Measurements from ENCODE around the gene ZNF629.
A peak's percentile ranks its signal among the peaks of the same experiment; 100 is the strongest.

Gene ZNF629

DNA sequence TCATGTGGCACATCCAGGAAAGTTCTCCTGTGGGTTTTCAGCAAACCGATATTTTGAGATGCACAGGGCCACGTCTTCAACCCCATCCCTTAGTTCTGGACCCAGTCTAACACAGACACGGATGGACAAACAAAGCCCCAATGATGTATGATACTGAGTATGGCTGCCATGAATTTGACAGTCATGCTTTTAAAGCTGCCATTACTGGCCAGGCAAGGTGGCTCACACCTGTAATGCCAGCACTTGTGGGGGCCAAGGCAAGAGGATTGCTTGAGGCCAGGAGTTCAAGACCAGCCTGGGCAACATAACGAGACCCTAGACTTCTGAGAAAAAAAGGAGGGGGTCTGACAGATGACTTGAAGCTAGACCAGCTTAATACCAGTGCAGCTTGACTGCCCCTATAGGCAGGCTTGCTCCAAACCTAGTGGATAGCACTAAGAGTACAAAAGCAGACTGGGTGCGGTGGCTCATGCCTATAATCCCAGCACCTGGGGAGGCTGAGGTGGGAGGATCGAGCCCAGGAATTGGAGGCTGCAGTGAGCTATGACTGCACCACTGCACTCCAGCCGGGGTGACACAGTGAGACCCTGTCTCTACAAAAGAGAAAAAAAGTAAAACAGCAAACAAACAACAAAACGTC, 10.8 kb upstream of the ZNF629 start:
- H3K9me3 Mint-ChIP-seq, result no peaks in the 10 kb centered on the region
- no peak overlapping the region for H3K27ac Mint-ChIP-seq

GRCh38 chr16:30794634-30795033, 7.6 kb upstream of the ZNF629 start:
- no peaks in the 10 kb centered on the region for H3K27me3 Mint-ChIP-seq
- no peaks in the 10 kb centered on the region for H3K9me3 Mint-ChIP-seq
- no peak overlapping the region for H3K4me3 Mint-ChIP-seq
- no peaks in the 10 kb centered on the region for H3K4me1 Mint-ChIP-seq
- no peaks in the 10 kb centered on the region for H3K36me3 Mint-ChIP-seq
- no peak for ATAC-seq
- no peak overlapping the region for H3K27ac Mint-ChIP-seq

More for the DNA sequence above, 10.8 kb upstream of the ZNF629 start:
- H3K4me1 Mint-ChIP-seq, result peaks cover 1% of the 10 kb centered on the region
- no peaks in the 10 kb centered on the region for H3K36me3 Mint-ChIP-seq
- no peak for ATAC-seq
- no peak overlapping the region for H3K4me3 Mint-ChIP-seq
- no peaks in the 10 kb centered on the region for H3K27me3 Mint-ChIP-seq

DNA sequence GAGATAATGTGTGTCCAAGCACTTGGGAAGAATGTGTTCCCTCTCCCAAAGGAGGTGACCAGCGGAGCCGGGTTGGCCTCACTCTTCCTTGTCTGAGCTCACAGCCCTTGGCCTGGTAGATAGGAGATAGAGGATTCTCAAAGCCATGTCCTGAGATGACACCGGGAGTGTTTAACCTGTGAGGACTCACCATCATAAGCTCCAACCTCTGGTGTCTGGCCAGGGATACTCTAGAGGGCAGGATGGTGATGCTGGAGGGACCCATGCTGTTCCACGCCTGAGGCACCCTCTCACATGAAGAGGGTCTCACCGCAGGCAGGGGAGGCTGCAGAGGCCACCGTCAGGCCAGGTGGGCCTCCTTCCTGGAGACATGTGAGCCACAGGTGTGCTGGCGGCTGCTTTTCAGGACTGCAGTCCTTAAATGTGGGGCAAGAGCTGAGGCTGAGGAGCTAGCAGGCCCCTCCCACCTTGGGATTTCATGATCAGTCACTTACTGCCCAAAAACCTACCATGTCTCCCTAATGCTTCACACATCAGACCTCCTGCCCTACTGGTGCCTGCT, 6.6 kb upstream of the ZNF629 start:
- H3K27me3 Mint-ChIP-seq, result peaks cover 6% of the 10 kb centered on the region
- no peaks in the 10 kb centered on the region for H3K9me3 Mint-ChIP-seq
- no peaks in the 10 kb centered on the region for H3K4me1 Mint-ChIP-seq
- no peaks in the 10 kb centered on the region for H3K36me3 Mint-ChIP-seq
- ATAC-seq, result no peak
- H3K4me3 Mint-ChIP-seq, result no peak overlapping the region
- no peak overlapping the region for H3K27ac Mint-ChIP-seq

DNA sequence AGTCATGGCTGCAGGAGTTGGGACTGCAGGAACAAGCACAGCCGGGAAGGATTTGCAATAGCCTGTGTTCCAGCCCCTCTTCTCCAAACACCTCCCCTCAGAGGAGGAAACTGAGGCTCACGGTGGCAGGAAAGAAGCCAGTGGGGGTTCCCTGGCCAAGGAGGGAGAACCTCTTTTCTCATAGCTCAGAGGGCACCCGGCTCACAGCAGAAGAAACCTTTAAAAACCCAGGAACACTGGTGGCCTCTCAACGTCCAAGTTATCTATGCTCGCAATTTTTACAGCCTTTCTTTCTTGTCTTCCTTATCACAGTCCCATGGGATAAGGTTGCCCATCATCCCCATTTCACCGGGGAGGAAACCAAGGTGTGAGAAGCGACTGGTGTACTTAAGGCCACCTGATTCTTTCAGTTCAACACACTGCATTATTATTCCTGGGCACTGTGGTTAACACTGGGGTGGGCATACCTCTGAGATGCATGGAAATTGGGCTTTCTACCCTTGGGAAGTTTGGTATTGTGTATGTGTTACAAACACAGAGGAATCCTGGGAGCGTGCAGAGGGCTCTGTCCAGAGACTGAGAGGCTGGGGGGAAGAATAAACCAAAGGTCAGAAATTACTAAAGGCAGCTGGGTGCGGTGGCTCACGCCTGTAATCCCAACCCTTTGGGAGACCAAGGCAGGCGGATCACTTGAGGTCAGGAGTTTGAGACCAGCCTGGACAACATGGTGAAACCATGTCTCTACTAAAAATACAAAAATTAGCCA, 791 bp upstream of the ZNF629 start:
- peaks cover 8% of the 10 kb centered on the region for H3K36me3 Mint-ChIP-seq
- no peak for ATAC-seq

DNA sequence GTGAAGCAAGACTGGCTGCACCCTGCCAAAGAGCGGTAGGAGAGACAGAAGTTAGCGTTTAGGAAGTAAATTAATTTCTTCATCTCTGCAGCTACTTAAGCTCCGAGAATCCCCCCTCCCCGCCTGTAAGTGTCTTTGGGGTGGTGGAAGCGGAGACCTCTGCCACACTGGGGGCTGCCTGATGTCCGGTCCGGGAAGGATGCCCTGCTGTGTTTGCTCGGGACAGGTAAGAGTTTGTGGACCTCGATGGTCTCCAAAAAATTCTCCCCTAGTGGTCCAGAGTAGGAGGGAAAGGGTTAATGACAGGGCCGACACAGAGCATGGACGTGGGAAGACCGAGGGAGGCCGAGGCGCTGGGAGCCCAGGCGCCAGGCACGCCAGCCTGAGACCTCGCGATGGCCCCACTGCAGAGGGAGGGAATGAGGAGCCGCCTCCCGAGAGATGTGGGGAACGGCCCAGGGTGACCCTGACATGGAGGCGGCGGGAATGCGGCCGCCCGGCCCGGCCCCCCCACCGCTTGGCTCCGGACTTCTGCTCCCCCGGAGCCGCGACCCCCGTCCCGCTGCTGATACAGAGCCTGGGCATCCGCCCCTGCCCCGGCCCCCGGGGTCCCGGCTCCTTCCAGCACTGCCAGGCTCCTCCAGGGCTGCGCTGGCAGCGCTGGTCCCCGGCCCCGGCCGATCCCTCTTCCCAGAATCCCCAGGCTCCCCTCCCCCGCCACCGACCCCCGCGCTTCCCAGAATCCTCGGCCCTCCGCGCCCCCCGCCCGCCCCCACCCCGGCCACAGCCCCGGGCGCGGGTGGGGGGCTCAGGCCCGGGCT, 680 bp downstream of the ZNF629 start:
- peaks cover 19% of the 10 kb centered on the region for H3K4me1 Mint-ChIP-seq
- H3K27ac Mint-ChIP-seq, result peak overlapping the region; percentile 91
- H3K4me3 Mint-ChIP-seq, result peak overlapping the region; percentile 92
- H3K9me3 Mint-ChIP-seq, result no peaks in the 10 kb centered on the region
- ATAC-seq, result peak; percentile 73
- H3K36me3 Mint-ChIP-seq, result peaks cover 22% of the 10 kb centered on the region
- peaks cover 37% of the 10 kb centered on the region for H3K27me3 Mint-ChIP-seq

More for the DNA sequence above, 791 bp upstream of the ZNF629 start:
- Mint-ChIP-seq H3K4me3 (peak overlapping the region; percentile 92), H3K27me3 (peaks cover 37% of the 10 kb centered on the region), H3K4me1 (peaks cover 19% of the 10 kb centered on the region), H3K9me3 (no peaks in the 10 kb centered on the region), H3K27ac (peak overlapping the region; percentile 91)

GRCh38 chr16:30785126-30786106, 1.6 kb downstream of the ZNF629 start:
- no peak for ATAC-seq
- no peaks in the 10 kb centered on the region for H3K9me3 Mint-ChIP-seq
- peaks cover 37% of the 10 kb centered on the region for H3K27me3 Mint-ChIP-seq
- no peak overlapping the region for H3K27ac Mint-ChIP-seq
- H3K4me3 Mint-ChIP-seq, result peak overlapping the region; percentile 73
- H3K4me1 Mint-ChIP-seq, result peaks cover 19% of the 10 kb centered on the region
- H3K36me3 Mint-ChIP-seq, result peaks cover 22% of the 10 kb centered on the region

- Mint-ChIP-seq H3K27me3 (peaks cover 37% of the 10 kb centered on the region), H3K9me3 (no peaks in the 10 kb centered on the region), H3K27ac (no peak overlapping the region), H3K4me3 (no peak overlapping the region), H3K4me1 (peaks cover 19% of the 10 kb centered on the region), H3K36me3 (peaks cover 22% of the 10 kb centered on the region)
- no peak for ATAC-seq
These were observed 2.8 kb downstream of the ZNF629 start for GRCh38 chr16:30784215-30784614.

- no peak overlapping the region for H3K4me3 Mint-ChIP-seq
- peaks cover 22% of the 10 kb centered on the region for H3K36me3 Mint-ChIP-seq
- H3K9me3 Mint-ChIP-seq, result no peaks in the 10 kb centered on the region
- H3K27me3 Mint-ChIP-seq, result peaks cover 30% of the 10 kb centered on the region
- peaks cover 19% of the 10 kb centered on the region for H3K4me1 Mint-ChIP-seq
- H3K27ac Mint-ChIP-seq, result no peak overlapping the region
- no peak for ATAC-seq
These were observed 3.5 kb downstream of the ZNF629 start for GRCh38 chr16:30783280-30784109.

DNA sequence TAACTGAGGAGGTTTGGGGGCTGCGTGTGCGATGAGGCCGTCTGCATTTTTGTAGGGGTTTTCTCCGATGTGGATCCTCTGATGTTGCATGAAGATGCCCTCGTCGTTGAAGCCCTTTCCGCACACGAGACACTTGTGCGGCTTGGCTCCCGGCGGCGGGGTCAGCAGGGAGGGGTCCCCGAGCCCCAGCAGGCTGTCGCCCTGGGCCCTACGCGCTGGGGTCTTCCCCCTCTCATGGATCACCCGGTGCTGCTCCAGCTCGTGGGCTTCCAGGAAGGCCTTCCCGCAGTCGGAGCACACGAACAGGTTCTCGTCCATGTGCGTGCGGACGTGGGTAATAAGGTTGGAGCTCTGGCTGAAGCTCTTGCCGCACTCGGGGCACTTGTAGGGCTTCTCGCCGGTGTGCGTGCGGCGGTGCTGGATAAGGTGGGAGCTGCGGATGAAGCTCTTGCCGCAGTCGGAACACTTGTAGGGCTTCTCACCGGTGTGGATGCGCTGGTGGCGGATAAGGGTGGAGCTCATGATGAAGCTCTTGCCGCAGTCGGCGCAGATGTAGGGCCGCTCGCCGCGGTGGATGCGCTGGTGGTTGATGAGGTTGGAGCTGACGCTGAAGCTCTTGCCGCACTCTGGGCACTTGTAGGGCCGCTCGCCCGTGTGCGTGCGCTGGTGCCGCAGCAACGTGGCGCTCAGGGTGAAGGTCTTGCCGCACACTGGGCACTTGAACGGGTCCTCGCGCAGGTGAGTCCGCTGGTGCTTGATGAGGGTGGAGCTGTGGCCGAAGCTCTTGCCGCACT, 4.3 kb downstream of the ZNF629 start:
- no peak overlapping the region for H3K27ac Mint-ChIP-seq
- H3K9me3 Mint-ChIP-seq, result no peaks in the 10 kb centered on the region
- H3K4me1 Mint-ChIP-seq, result peaks cover 15% of the 10 kb centered on the region
- H3K4me3 Mint-ChIP-seq, result no peak overlapping the region
- H3K36me3 Mint-ChIP-seq, result peaks cover 22% of the 10 kb centered on the region
- ATAC-seq, result no peak
- H3K27me3 Mint-ChIP-seq, result peaks cover 23% of the 10 kb centered on the region

- no peak for ATAC-seq
- Mint-ChIP-seq H3K27ac (no peak overlapping the region), H3K4me1 (peaks cover 15% of the 10 kb centered on the region), H3K27me3 (peaks cover 25% of the 10 kb centered on the region), H3K36me3 (peaks cover 22% of the 10 kb centered on the region), H3K9me3 (no peaks in the 10 kb centered on the region), H3K4me3 (no peak overlapping the region)
These were observed 6.5 kb downstream of the ZNF629 start for GRCh38 chr16:30780549-30780948.

DNA sequence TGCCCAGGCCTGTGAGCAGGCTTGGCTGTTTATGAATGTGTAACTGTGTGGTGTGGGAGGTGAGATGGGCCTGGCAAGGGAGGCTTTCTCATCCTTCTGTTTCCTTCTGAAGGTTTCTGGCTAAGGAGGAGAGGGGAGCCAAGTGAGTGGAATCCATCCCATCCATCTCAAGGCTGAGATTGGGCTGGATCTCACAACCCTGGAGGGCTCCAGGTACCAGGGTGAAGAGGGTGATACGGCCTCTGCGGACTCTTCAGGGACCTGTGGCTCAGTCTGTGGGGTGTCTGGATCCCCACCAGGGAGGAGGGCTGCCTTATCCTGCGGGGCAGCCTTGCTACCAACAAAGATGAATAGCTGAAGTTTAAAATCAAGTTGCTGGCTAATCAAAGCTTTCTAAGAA, 7.0 kb downstream of the ZNF629 start:
- Mint-ChIP-seq H3K9me3 (no peaks in the 10 kb centered on the region), H3K27me3 (peaks cover 19% of the 10 kb centered on the region), H3K36me3 (peaks cover 25% of the 10 kb centered on the region), H3K4me3 (no peak overlapping the region), H3K4me1 (peaks cover 20% of the 10 kb centered on the region), H3K27ac (no peak overlapping the region)
- ATAC-seq, result no peak

GRCh38 chr16:30779596-30779995, 7.4 kb downstream of the ZNF629 start:
- no peaks in the 10 kb centered on the region for H3K9me3 Mint-ChIP-seq
- no peak overlapping the region for H3K27ac Mint-ChIP-seq

More at GRCh38 chr16:30779596-30779995, 7.4 kb downstream of the ZNF629 start:
- Mint-ChIP-seq H3K4me3 (no peak overlapping the region), H3K27me3 (peaks cover 15% of the 10 kb centered on the region), H3K4me1 (peaks cover 24% of the 10 kb centered on the region), H3K36me3 (peaks cover 30% of the 10 kb centered on the region)
- ATAC-seq, result no peak
